ENCODE results near the gene CREBBP. TPM values are rescaled to one million over a fixed set of nuclear protein-coding genes. Genes with fewer than 3 reads are reported as not detected.

The CREBBP gene
- total and polyA plus RNA-seq, 2 donors = 11.6 to 20.7 TPM

DNA sequence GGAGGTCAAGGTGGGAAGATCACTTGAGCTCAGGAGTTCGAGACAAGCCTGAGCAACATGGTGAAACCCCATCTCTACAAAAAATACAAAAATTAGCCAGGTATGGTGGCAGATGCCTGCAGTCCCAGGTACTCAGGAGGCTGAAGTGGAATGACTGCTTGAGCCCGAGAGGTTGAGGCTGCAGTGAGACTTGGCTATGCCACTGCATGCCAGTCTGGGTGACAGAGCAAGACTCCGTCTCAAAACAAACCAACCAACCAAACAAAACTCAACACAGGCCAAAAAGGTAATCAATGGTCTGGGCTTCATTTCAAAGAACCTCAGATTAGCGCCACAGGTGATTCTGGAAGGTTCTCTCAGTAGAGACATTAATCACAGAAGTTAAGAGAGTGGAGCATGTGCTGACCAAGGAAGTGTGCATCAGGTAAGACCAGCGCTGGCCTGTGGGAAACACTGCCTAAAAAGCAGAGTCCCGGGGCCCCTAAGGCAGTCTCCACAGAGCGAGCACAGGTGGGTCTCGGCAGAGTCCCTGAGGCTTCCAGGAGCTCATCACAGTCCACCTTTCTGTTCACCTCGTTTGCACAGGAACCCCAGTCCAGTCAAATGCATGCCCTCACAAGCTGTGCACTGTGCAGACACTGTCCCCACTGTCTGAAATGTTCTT lies 91.7 kb downstream of the CREBBP start:
- Histone ChIP-seq H3K27ac (ENCODE audit: low read depth in 1 of 2, low read length in 1 of 2) (no peak overlapping the region), H3K9me3 (ENCODE audit: control insufficient read depth in 2 of 2, insufficient read depth in 1 of 2, low read length in 1 of 2) (no peaks in the 10 kb centered on the region), H3K36me3 (ENCODE audit: control insufficient read depth in 2 of 2, insufficient read depth in 2 of 2, low read length in 1 of 2) (peaks cover 64 to 69% of the 10 kb centered on the region in 2 donors), H3K27me3 (ENCODE audit: control insufficient read depth in 2 of 2, insufficient read depth in 1 of 2, low read length in 1 of 2) (no peaks in the 10 kb centered on the region), H3K4me3 (ENCODE audit: low read length in 2 of 2) (no peak overlapping the region), H3K4me1 (ENCODE audit: control insufficient read depth in 2 of 2, insufficient read depth in 2 of 2, low read length in 2 of 2) (peaks cover 0 to 18% of the 10 kb centered on the region in 2 donors)
- WGBS = 92% methylated on average over 9 of the region's 9 CpGs
- no peak for DNase-seq (ENCODE audit: low read depth in 6 of 9, low spot score in 9 of 9)

- Histone ChIP-seq H3K4me1 (ENCODE audit: control insufficient read depth in 2 of 2, insufficient read depth in 2 of 2, low read length in 2 of 2) (peaks cover 0 to 14% of the 10 kb centered on the region in 2 donors), H3K27me3 (ENCODE audit: control insufficient read depth in 2 of 2, insufficient read depth in 1 of 2, low read length in 1 of 2) (no peaks in the 10 kb centered on the region), H3K4me3 (ENCODE audit: low read length in 2 of 2) (no peak overlapping the region), H3K9me3 (ENCODE audit: control insufficient read depth in 2 of 2, insufficient read depth in 1 of 2, low read length in 1 of 2) (no peaks in the 10 kb centered on the region), H3K27ac (ENCODE audit: low read depth in 1 of 2, low read length in 1 of 2) (no peak overlapping the region), H3K36me3 (ENCODE audit: control insufficient read depth in 2 of 2, insufficient read depth in 2 of 2, low read length in 1 of 2) (peaks cover 61 to 67% of the 10 kb centered on the region in 2 donors)
- 96% methylated on average over 10 of the region's 10 CpGs for WGBS
- no peak for DNase-seq (ENCODE audit: low read depth in 6 of 9, low spot score in 9 of 9)
These were observed 92.4 kb downstream of the CREBBP start for GRCh38 chr16:3787924-3788661.

DNA sequence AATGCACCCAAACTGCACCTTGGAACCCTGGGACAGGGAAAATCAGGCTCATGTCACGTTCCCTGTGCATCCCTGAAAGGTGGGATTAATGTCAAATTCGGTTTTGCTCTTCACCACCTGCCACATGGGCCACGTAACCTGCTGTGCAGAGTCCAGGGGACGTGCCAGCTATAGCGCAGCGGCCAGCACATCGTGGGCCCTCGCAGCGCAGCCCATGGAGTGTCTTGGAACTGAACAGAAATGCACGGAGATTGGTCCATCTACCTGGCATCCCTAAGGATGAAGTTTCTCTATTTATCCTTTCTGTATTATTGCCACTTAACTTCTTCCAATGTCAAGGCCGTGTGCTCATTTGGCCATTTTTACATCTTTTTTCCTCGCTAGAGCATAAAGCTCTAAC lies 95.1 kb downstream of the CREBBP start:
- no peak overlapping the region for H3K4me3 ChIP-seq (ENCODE audit: low read length in 2 of 2)
- no peak overlapping the region for H3K27ac ChIP-seq (ENCODE audit: low read depth in 1 of 2, low read length in 1 of 2)
- no peaks in the 10 kb centered on the region for H3K9me3 ChIP-seq (ENCODE audit: control insufficient read depth in 2 of 2, insufficient read depth in 1 of 2, low read length in 1 of 2)
- WGBS = 98% methylated on average over 12 of the region's 12 CpGs
- no peaks in the 10 kb centered on the region for H3K27me3 ChIP-seq (ENCODE audit: control insufficient read depth in 2 of 2, insufficient read depth in 1 of 2, low read length in 1 of 2)
- no peak for DNase-seq (ENCODE audit: low read depth in 6 of 9, low spot score in 9 of 9)
- peaks cover 58% of the 10 kb centered on the region in 2 donors for H3K36me3 ChIP-seq (ENCODE audit: control insufficient read depth in 2 of 2, insufficient read depth in 2 of 2, low read length in 1 of 2)
- peaks cover 0 to 9% of the 10 kb centered on the region in 2 donors for H3K4me1 ChIP-seq (ENCODE audit: control insufficient read depth in 2 of 2, insufficient read depth in 2 of 2, low read length in 2 of 2)

DNA sequence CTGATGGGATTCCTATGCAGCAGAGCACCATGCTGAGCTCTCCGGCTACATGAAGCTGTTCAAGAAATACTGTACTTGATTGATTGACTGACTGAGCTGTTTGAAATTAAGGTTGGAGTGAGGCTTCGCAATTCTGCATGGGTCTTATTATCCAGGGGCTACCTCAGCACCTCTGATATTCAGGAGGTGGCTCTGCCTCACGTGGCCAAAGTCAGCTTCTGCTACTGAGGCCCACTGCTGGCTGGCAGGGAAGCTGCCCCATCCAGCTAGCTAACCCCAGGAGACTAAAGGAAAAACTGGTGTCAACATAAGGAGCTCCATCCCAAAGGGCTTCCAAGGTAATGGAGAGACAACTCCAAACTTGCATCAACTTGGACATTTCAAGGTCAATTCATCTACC lies 97.0 kb downstream of the CREBBP start:
- DNase-seq (ENCODE audit: low read depth in 6 of 9, low spot score in 9 of 9) = no peak
- 98% methylated on average over 3 of the region's 3 CpGs for WGBS
- no peak overlapping the region for H3K27ac ChIP-seq (ENCODE audit: low read depth in 1 of 2, low read length in 1 of 2)
- peaks cover 0 to under 1% of the 10 kb centered on the region in 2 donors for H3K4me1 ChIP-seq (ENCODE audit: control insufficient read depth in 2 of 2, insufficient read depth in 2 of 2, low read length in 2 of 2)
- no peaks in the 10 kb centered on the region for H3K27me3 ChIP-seq (ENCODE audit: control insufficient read depth in 2 of 2, insufficient read depth in 1 of 2, low read length in 1 of 2)
- H3K36me3 ChIP-seq (ENCODE audit: control insufficient read depth in 2 of 2, insufficient read depth in 2 of 2, low read length in 1 of 2) = peaks cover 62 to 64% of the 10 kb centered on the region in 2 donors
- H3K4me3 ChIP-seq (ENCODE audit: low read length in 2 of 2) = no peak overlapping the region
- no peaks in the 10 kb centered on the region for H3K9me3 ChIP-seq (ENCODE audit: control insufficient read depth in 2 of 2, insufficient read depth in 1 of 2, low read length in 1 of 2)

DNA sequence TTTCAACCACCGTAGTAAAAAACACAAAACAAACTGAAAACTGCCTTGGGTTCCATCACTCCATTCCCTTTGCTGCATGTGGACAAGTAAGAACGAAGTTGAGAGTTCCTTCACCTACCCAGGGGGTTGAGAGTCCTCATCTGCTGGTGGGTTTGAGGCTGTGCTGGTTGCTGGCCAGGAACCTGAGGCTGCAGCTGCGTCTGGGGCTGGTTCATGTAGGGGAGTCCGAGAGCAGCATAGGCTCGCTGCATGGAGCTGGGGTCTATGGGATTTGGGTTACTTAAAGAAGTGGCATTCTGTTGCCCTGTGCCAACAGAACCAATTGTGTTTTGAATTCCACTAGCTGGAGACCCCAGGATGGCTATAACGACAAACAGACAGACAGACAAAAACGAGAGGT lies 97.9 kb downstream of the CREBBP start:
- no peak for DNase-seq (ENCODE audit: low read depth in 6 of 9, low spot score in 9 of 9)
- peaks cover 63 to 64% of the 10 kb centered on the region in 2 donors for H3K36me3 ChIP-seq (ENCODE audit: control insufficient read depth in 2 of 2, insufficient read depth in 2 of 2, low read length in 1 of 2)
- 97% methylated on average over 7 of the region's 7 CpGs for WGBS
- H3K27ac ChIP-seq (ENCODE audit: low read depth in 1 of 2, low read length in 1 of 2) = no peak overlapping the region
- no peaks in the 10 kb centered on the region for H3K9me3 ChIP-seq (ENCODE audit: control insufficient read depth in 2 of 2, insufficient read depth in 1 of 2, low read length in 1 of 2)
- no peaks in the 10 kb centered on the region for H3K27me3 ChIP-seq (ENCODE audit: control insufficient read depth in 2 of 2, insufficient read depth in 1 of 2, low read length in 1 of 2)
- H3K4me3 ChIP-seq (ENCODE audit: low read length in 2 of 2) = no peak overlapping the region
- no peaks in the 10 kb centered on the region for H3K4me1 ChIP-seq (ENCODE audit: control insufficient read depth in 2 of 2, insufficient read depth in 2 of 2, low read length in 2 of 2)

- 98% methylated on average over 4 of the region's 4 CpGs for WGBS
- peaks cover 61 to 69% of the 10 kb centered on the region in 2 donors for H3K36me3 ChIP-seq (ENCODE audit: control insufficient read depth in 2 of 2, insufficient read depth in 2 of 2, low read length in 1 of 2)
- no peak overlapping the region for H3K27ac ChIP-seq (ENCODE audit: low read depth in 1 of 2, low read length in 1 of 2)
- no peaks in the 10 kb centered on the region for H3K27me3 ChIP-seq (ENCODE audit: control insufficient read depth in 2 of 2, insufficient read depth in 1 of 2, low read length in 1 of 2)
- H3K4me3 ChIP-seq (ENCODE audit: low read length in 2 of 2) = no peak overlapping the region
- no peaks in the 10 kb centered on the region for H3K4me1 ChIP-seq (ENCODE audit: control insufficient read depth in 2 of 2, insufficient read depth in 2 of 2, low read length in 2 of 2)
- DNase-seq (ENCODE audit: low read depth in 6 of 9, low spot score in 9 of 9) = no peak
- no peaks in the 10 kb centered on the region for H3K9me3 ChIP-seq (ENCODE audit: control insufficient read depth in 2 of 2, insufficient read depth in 1 of 2, low read length in 1 of 2)
These were observed 99.1 kb downstream of the CREBBP start for GRCh38 chr16:3781421-3781820.

DNA sequence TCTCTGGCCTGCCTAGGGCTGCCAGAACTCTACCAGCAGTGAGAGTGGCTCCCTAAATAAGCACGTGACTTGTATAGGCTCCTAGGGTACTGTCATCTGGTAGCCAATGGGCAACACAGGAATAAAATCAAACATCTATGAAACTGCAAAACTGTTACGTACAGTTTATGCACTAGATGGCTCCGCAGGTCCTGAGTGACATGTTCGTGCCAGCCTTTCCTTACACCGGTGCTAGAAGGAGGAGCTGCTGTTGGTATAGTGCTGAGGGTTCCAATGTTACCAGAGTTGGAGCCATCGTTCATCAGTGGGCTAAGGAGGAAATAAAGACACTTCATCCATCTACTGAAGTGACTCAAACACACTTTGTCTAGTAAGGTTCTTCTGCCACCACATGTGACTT lies 99.9 kb downstream of the CREBBP start:
- H3K27ac ChIP-seq (ENCODE audit: low read depth in 1 of 2, low read length in 1 of 2) = no peak overlapping the region
- 76% methylated on average over 6 of the region's 6 CpGs for WGBS

GRCh38 chr16:3776316-3776715 lies 104.2 kb downstream of the CREBBP start:
- no peak overlapping the region for H3K27ac ChIP-seq (ENCODE audit: low read depth in 1 of 2, low read length in 1 of 2)
- DNase-seq (ENCODE audit: low read depth in 6 of 9, low spot score in 9 of 9) = no peak
- WGBS = 97% methylated on average over 4 of the region's 4 CpGs

More for the DNA sequence above, 99.9 kb downstream of the CREBBP start:
- Histone ChIP-seq H3K9me3 (ENCODE audit: control insufficient read depth in 2 of 2, insufficient read depth in 1 of 2, low read length in 1 of 2) (no peaks in the 10 kb centered on the region), H3K27me3 (ENCODE audit: control insufficient read depth in 2 of 2, insufficient read depth in 1 of 2, low read length in 1 of 2) (no peaks in the 10 kb centered on the region), H3K4me1 (ENCODE audit: control insufficient read depth in 2 of 2, insufficient read depth in 2 of 2, low read length in 2 of 2) (no peaks in the 10 kb centered on the region), H3K36me3 (ENCODE audit: control insufficient read depth in 2 of 2, insufficient read depth in 2 of 2, low read length in 1 of 2) (peaks cover 64 to 75% of the 10 kb centered on the region in 2 donors), H3K4me3 (ENCODE audit: low read length in 2 of 2) (no peak overlapping the region)
- DNase-seq (ENCODE audit: low read depth in 6 of 9, low spot score in 9 of 9) = peak in 2 of 9 donors; percentile 19 to 35

GRCh38 chr16:3774819-3775218 lies 105.7 kb downstream of the CREBBP start:
- 96% methylated on average over 6 of the region's 6 CpGs for WGBS

More at GRCh38 chr16:3776316-3776715, 104.2 kb downstream of the CREBBP start:
- Histone ChIP-seq H3K27me3 (ENCODE audit: control insufficient read depth in 2 of 2, insufficient read depth in 1 of 2, low read length in 1 of 2) (no peaks in the 10 kb centered on the region), H3K4me3 (ENCODE audit: low read length in 2 of 2) (no peak overlapping the region), H3K9me3 (ENCODE audit: control insufficient read depth in 2 of 2, insufficient read depth in 1 of 2, low read length in 1 of 2) (no peaks in the 10 kb centered on the region), H3K36me3 (ENCODE audit: control insufficient read depth in 2 of 2, insufficient read depth in 2 of 2, low read length in 1 of 2) (peaks cover 74 to 82% of the 10 kb centered on the region in 2 donors), H3K4me1 (ENCODE audit: control insufficient read depth in 2 of 2, insufficient read depth in 2 of 2, low read length in 2 of 2) (no peaks in the 10 kb centered on the region)

More at GRCh38 chr16:3774819-3775218, 105.7 kb downstream of the CREBBP start:
- Histone ChIP-seq H3K36me3 (ENCODE audit: control insufficient read depth in 2 of 2, insufficient read depth in 2 of 2, low read length in 1 of 2) (peaks cover 77 to 85% of the 10 kb centered on the region in 2 donors), H3K4me3 (ENCODE audit: low read length in 2 of 2) (no peak overlapping the region), H3K27ac (ENCODE audit: low read depth in 1 of 2, low read length in 1 of 2) (no peak overlapping the region), H3K9me3 (ENCODE audit: control insufficient read depth in 2 of 2, insufficient read depth in 1 of 2, low read length in 1 of 2) (no peaks in the 10 kb centered on the region), H3K27me3 (ENCODE audit: control insufficient read depth in 2 of 2, insufficient read depth in 1 of 2, low read length in 1 of 2) (no peaks in the 10 kb centered on the region), H3K4me1 (ENCODE audit: control insufficient read depth in 2 of 2, insufficient read depth in 2 of 2, low read length in 2 of 2) (no peaks in the 10 kb centered on the region)
- no peak for DNase-seq (ENCODE audit: low read depth in 6 of 9, low spot score in 9 of 9)
